Stimulated activated CD4-positive, alpha-beta T cell treated with anti-CD3 and anti-CD28 coated beads, Interleukin-4, amount 100 ng/mL, for 24 hours (primary cell): ENCODE results near the gene GRB2.

Experiments used
- DNase-seq: peaks from one replicate; pipeline ENCODE4 v3.0.0-alpha.2; 2020

Gene GRB2

GRCh38 chr17:75412455-75413317 is 7.2 kb upstream of the GRB2 start:
- peak; percentile 76 for DNase-seq

- no peak for DNase-seq
These were observed 6.0 kb upstream of the GRB2 start for GRCh38 chr17:75411328-75412067.

GRCh38 chr17:75410141-75410540 is 4.7 kb upstream of the GRB2 start:
- no peak for DNase-seq

GRCh38 chr17:75407655-75408352 is 2.3 kb upstream of the GRB2 start:
- no peak for DNase-seq

GRCh38 chr17:75406222-75406615 is 741 bp upstream of the GRB2 start:
- peak; percentile 7 for DNase-seq

GRCh38 chr17:75404731-75405364 is 630 bp downstream of the GRB2 start:
- peak; percentile 59 for DNase-seq

- DNase-seq, result peak; percentile 60
These were observed 1.2 kb downstream of the GRB2 start for GRCh38 chr17:75404223-75404730.

DNA sequence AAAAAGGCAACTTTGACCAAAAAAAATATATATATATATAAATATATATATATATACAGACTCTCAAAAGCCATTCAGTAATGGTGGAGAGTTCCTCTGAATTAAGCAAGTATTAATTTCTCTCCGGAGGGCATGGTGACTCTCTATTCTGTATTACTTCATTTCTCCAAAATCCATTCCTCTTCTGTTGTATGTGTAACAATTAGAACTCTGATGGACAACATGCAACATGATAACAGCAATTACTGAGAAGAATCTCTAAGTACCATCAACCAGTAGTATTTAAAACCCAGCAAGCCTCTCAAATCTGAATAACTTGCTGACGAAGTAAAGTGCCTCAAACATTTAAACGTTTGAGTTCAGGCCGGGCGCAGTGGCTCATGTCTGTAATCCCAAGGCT is 2.3 kb downstream of the GRB2 start:
- DNase-seq, result no peak

- DNase-seq, result no peak
These were observed 3.5 kb downstream of the GRB2 start for GRCh38 chr17:75402026-75402425.

GRCh38 chr17:75400326-75400939 is 5.0 kb downstream of the GRB2 start:
- no peak for DNase-seq

DNA sequence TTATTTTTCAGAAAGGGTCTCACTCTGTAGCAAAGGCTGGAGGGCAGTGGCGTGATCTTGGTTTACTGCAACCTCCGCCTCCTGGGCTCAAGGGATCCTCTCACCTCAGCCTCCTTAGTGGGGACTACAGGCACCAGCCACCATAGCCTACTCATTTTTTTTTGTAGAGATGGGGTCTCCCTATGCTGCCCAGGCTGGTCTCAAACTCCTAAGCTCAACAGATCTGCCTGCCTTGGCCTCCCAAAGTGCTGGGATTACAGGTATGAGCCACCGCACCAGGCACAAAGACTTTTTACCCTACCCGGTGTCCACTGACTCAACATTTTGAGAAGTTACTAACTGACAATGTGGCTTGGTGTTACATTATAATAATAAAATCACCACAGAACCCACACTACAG is 7.2 kb downstream of the GRB2 start:
- no peak for DNase-seq

DNA sequence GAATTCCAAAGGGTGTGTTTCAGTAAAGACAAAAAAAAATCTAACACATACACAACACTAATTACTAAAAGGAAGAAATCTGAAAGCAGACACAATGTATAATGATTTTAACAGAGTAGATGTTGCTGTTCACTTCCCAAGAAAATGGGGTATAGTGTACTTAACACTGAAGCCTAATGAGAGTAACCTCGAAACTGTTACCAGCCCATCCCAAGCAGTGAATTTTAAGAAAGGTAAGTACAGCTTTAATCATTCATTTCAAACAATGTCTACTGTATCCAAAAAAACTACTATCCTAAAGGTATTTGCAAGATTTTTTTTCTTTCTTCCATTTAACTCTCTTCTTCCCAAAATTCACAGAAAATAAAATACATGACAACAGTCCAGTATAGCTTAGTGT is 8.3 kb downstream of the GRB2 start:
- DNase-seq, result no peak

GRCh38 chr17:75396796-75397195 is 8.7 kb downstream of the GRB2 start:
- DNase-seq, result no peak

DNA sequence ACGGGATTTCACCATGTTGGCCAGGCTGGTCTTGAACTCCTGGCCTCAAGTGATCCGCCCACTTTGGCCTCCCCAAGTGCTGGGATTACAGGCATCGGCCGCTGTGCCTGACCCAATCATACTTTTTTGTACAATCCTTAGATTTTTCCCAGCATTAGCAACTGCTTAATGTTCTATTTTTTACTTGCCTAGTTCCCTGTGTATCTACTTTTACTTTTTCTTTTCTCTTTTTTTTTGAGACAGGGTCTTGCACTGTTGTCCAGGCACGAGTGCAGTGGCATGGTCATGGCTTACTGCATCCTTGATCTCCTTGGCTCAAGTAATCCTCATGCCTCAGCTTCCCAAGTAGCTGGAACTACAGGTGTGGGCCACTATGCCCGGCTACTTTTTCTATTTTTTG is 9.5 kb downstream of the GRB2 start:
- DNase-seq, result no peak

DNA sequence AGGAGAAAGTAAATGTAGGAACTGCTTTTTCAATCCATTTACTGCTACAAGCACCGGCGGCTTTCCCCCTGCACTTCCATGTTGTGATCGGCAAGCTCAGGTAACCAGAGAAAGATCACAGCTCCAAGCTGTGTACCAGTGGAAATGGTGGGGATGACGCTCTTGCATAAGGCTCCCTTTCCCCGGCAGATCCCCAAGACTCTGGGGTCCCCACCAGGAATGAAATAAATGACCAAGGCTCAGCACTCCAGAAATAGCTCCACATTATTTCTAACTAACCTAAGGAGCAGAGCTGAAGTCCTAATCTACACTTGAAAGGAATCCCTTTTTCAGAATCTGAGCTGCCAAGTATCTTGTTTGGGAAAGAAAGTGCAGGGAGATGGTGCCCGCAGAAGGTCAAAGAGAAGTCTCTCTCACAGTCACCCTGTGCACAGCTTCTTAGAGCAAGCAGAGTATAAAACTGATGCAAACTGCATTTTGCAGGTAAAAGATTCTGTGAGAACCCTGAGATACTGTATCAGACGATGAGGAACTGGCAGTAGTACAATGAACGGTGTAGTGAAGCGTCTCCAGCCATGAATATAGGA is 11.1 kb downstream of the GRB2 start:
- no peak for DNase-seq

DNA sequence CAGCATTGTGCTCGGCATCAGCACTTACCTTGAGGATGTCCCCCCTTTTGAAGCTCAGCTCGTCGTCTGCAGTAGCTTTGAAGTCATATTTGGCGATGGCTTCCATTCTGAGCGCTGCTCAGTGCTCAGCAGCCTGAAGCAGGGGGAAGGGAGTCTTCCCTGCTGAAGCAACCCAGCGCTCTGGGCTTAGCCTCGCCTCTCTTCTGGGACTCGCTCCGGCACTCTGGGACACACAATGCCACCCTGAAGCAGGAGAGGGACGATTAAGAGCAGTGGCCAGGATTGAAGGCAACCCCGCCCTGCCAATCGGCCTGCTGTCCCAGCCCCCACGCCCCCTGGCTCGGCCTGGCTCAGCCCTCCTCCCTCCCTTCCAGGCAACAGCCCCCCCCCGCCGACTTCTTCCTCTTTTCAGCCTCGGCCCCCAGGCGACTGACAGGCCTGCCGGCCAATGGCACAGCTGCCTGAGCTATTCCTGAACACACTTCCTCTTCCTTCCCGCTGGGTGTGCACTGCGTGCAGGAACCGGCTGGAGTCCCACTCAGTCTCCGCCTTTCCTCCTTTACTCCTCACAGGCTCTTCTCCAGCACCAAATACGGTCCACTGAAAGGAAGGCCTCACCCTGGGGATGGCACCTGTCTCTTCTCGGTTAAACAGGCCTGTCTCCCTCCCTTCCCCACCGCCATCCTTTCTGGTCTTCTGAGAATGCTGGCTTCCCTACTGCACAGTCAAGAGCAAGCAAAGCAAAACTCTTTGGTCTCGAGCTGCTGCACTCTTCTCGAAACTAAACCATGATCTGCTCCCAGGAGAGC is 11.8 kb downstream of the GRB2 start:
- peak; percentile 85 for DNase-seq

GRCh38 chr17:75392559-75392958 is 12.9 kb downstream of the GRB2 start:
- no peak for DNase-seq

GRCh38 chr17:75390982-75391381 is 14.5 kb downstream of the GRB2 start:
- no peak for DNase-seq

- no peak for DNase-seq
These were observed 16.9 kb downstream of the GRB2 start for GRCh38 chr17:75388476-75389030.

- DNase-seq, result no peak
These were observed 17.7 kb downstream of the GRB2 start for GRCh38 chr17:75387771-75388170.

- no peak for DNase-seq
These were observed 19.0 kb downstream of the GRB2 start for GRCh38 chr17:75386430-75386829.
